Thoracic aorta (tissue), 2 donors: ENCODE data around the gene SERINC1. TPM values are rescaled to one million over a fixed set of nuclear protein-coding genes. Genes with fewer than 3 reads are reported as not detected.

ENCODE experiments used
- ATAC-seq: fragments of 150-250 bp; one replicate; pipeline ENCODE4 v1.8.0; 2017; ENCODE audit warnings: low read depth; ENCODE audit not compliant: insufficient number of reproducible peaks, low FRiP score
- DNase-seq: peaks from one replicate; pipeline ENCODE4 v3.0.0-alpha.2; 2020; ENCODE audit warnings: low spot score
- H3K27ac ChIP-seq, 2 donors: fragments of 200-600 bp; sonication (generic); 1 replicate in 1 of 2; 2 replicates in 1 of 2; pipeline ENCODE4 v1.5.1; 2016; ENCODE audit warnings: mild to moderate bottlenecking in 2 of 2, moderate library complexity in 2 of 2
- H3K27me3 ChIP-seq: fragments of 200-600 bp; sonication (generic); replicated peaks from 2 replicates; pipeline ENCODE4 v1.6.0; 2016; ENCODE audit warnings: mild to moderate bottlenecking; ENCODE audit not compliant: insufficient read depth
- H3K36me3 ChIP-seq: fragments of 200-600 bp; sonication (generic); one replicate; pipeline ENCODE4 v1.5.1; 2016
- H3K4me1 ChIP-seq, 2 donors: fragments of 200-600 bp; sonication (generic); 1 replicate in 1 of 2; 2 replicates in 1 of 2; pipeline versions ENCODE4 v1.5.1 to v1.6.0; 2016; ENCODE audit warnings: low read depth in 2 of 2, mild to moderate bottlenecking in 1 of 2; ENCODE audit not compliant: control insufficient read depth in 1 of 2
- H3K4me3 ChIP-seq: fragments of 200-600 bp; sonication (generic); 2 replicates; pipeline ENCODE4 v1.5.1; 2016; ENCODE audit warnings: mild to moderate bottlenecking
- H3K9me3 ChIP-seq: fragments of 200-600 bp; sonication (generic); 2 replicates; pipeline ENCODE4 v1.5.1; 2016
- total RNA-seq, 2 donors: library from RNA; depleted of rRNA; stranded (reverse); fragments of >200 nt; gene quantifications; one replicate each; pipeline versions ENCODE4 v1.1.0 to v1.2.3, GENCODE V29; 2016
- TF ChIP-seq, protein P1 (sequence below): fragments of 200-600 bp; sonication (generic); IDR thresholded peaks from one replicate; pipeline ENCODE4 v1.5.1; 2019; ENCODE audit warnings: antibody characterized with exemption

SERINC1 gene
- total RNA-seq, 2 donors from 2014 or later = 248 to 258 TPM

DNA sequence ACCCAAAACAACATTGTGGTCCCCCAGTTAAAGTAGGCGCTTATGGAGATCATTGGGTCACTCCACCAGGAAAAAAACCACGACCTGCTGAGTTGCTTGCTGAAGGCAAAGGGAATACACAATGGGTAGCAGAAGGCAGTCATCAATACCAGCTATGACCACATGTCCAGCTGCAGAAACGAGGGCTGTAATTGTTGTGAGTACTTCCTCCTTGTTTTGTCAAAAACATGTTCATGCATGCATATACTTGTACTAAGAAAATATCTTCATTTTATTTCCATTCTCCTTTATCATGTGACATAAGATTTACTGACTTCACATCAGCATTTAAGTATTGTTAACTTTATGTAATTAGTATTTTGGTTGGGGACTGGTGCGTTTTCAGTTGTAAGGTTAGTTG lies 16.9 kb downstream of the SERINC1 start:
- Histone ChIP-seq H3K4me1 (peaks cover 16 to 29% of the 10 kb centered on the region in 2 donors), H3K9me3 (no peaks in the 10 kb centered on the region), H3K27ac (no peak overlapping the region), H3K36me3 (peaks cover 40% of the 10 kb centered on the region), H3K27me3 (no peaks in the 10 kb centered on the region), H3K4me3 (no peak overlapping the region)
- DNase-seq = no peak
- TF ChIP-seq, protein P1, sequence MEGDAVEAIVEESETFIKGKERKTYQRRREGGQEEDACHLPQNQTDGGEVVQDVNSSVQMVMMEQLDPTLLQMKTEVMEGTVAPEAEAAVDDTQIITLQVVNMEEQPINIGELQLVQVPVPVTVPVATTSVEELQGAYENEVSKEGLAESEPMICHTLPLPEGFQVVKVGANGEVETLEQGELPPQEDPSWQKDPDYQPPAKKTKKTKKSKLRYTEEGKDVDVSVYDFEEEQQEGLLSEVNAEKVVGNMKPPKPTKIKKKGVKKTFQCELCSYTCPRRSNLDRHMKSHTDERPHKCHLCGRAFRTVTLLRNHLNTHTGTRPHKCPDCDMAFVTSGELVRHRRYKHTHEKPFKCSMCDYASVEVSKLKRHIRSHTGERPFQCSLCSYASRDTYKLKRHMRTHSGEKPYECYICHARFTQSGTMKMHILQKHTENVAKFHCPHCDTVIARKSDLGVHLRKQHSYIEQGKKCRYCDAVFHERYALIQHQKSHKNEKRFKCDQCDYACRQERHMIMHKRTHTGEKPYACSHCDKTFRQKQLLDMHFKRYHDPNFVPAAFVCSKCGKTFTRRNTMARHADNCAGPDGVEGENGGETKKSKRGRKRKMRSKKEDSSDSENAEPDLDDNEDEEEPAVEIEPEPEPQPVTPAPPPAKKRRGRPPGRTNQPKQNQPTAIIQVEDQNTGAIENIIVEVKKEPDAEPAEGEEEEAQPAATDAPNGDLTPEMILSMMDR = no peak
- ATAC-seq = no peak

DNA sequence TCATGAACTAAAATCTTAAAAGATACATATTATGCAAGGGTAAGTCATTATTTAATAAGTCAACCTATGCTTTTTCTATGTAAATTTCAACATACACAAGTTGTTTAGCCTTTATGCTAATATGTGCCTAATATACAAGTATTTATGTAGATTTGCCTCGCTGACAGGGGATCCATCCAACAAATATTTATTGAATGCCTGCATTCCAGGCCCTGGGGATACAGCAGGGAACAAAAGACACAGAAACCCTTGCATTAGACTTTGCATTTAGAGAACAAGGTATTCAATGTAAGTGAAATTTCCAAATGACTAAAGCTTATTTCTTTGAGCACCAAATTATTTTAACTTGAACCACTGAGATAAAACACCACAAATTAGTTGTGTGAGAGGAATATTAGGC lies 19.1 kb downstream of the SERINC1 start:
- no peak overlapping the region for H3K4me3 ChIP-seq
- no peak overlapping the region for H3K27ac ChIP-seq
- ATAC-seq (no peak), DNase-seq (no peak)
- no peaks in the 10 kb centered on the region for H3K9me3 ChIP-seq
- peaks cover 55% of the 10 kb centered on the region for H3K36me3 ChIP-seq
- no peaks in the 10 kb centered on the region for H3K27me3 ChIP-seq
- TF ChIP-seq, protein P1 = no peak
- H3K4me1 ChIP-seq = peaks cover 0 to 11% of the 10 kb centered on the region in 2 donors

DNA sequence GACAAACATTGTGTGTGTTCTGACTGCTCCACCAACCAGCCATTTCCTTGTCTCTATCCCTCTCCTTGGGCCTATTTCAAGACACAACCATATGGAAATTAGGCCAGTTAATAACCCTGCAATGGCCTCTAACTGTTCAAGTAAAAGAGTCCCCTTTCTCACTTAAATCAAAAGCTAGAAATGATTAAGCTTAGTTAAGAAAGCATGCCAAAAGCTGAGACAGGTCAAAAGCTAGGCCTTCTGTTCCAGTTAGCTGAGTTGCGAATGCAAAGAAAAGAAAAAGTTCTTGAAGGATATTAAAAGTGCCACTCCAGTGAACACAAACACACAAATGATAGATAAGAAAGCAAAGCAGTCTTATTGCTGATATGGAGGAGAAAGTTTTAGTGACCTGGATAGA lies 22.5 kb downstream of the SERINC1 start:
- TF ChIP-seq, protein P1 = no peak
- no peak for ATAC-seq
- DNase-seq = no peak
- H3K27me3 ChIP-seq = no peaks in the 10 kb centered on the region
- no peaks in the 10 kb centered on the region for H3K4me1 ChIP-seq
- no peak overlapping the region for H3K4me3 ChIP-seq
- no peak overlapping the region for H3K27ac ChIP-seq
- no peaks in the 10 kb centered on the region for H3K9me3 ChIP-seq
- peaks cover 61% of the 10 kb centered on the region for H3K36me3 ChIP-seq

- H3K4me1 ChIP-seq = no peaks in the 10 kb centered on the region
- DNase-seq (no peak), ATAC-seq (no peak)
- peaks cover 38% of the 10 kb centered on the region for H3K36me3 ChIP-seq
- H3K27me3 ChIP-seq = no peaks in the 10 kb centered on the region
- no peak overlapping the region for H3K27ac ChIP-seq
- H3K4me3 ChIP-seq = no peak overlapping the region
- TF ChIP-seq, protein P1 = no peak
- no peaks in the 10 kb centered on the region for H3K9me3 ChIP-seq
These were observed 26.3 kb downstream of the SERINC1 start for GRCh38 chr6:122445274-122445673.

DNA sequence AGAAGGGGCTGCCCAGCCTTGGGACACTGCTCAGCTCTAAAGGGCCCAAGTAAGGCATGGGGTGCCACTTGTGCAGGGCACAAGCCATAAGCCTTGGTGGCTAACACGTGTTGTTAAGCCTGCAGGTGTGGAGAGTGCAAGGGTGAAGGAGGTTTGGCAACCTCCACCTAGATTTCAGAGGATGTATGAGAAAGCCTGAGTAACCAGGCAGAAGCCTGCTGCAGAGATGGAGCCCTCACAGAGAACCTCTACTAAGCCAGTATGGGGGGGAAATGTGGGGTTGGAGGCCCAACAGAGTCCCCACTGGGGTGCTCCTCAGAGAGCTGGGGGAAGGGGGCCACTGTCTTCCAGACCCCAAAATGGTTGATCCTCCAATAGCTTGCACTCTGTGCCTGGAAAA lies 32.6 kb downstream of the SERINC1 start:
- TF ChIP-seq, protein P1 = no peak
- no peaks in the 10 kb centered on the region for H3K9me3 ChIP-seq
- no peaks in the 10 kb centered on the region for H3K27me3 ChIP-seq
- ATAC-seq (no peak), DNase-seq (no peak)
- no peaks in the 10 kb centered on the region for H3K4me1 ChIP-seq
- peaks cover 30% of the 10 kb centered on the region for H3K36me3 ChIP-seq
- no peak overlapping the region for H3K27ac ChIP-seq
- H3K4me3 ChIP-seq = no peak overlapping the region
